Endothelial cell of umbilical vein (primary cell): ENCODE data around the gene SH3GL3. TPM values are rescaled to one million over a fixed set of nuclear protein-coding genes. Genes with fewer than 3 reads are reported as not detected.

Experiments used
- BruUV-seq: library from RNA; stranded (reverse); fragments of 400-500 nt; replicated peaks from 2 replicates; lab custom pipeline; 2021; lab: Mats Ljungman, UMichigan
- CTCF ChIA-PET: fragments of 300-600, 350-600 bp; sonication (Branson Sonifier 250); formaldehyde crosslinking; loops from one replicate; lab custom pipeline; 2021; ENCODE audit warnings: antibody characterized with exemption, inconsistent platforms; lab: Charles Lee
- POLR2A ChIA-PET: fragments of 300-600, 350-600 bp; sonication (Branson Sonifier 250); formaldehyde crosslinking; loops from one replicate; lab custom pipeline; 2021; ENCODE audit warnings: antibody characterized with exemption, inconsistent platforms; lab: Charles Lee
- DNase-seq: peaks from one replicate; pipeline ENCODE4 v3.0.0-alpha.2; 2011; ENCODE audit warnings: low read depth, low spot score
- FAIRE-seq: peaks from 2 replicates; lab custom pipeline; 2011; peaks lifted over from hg19 to GRCh38; lab: Jason Lieb, UNC
- H2AFZ ChIP-seq: 2 replicates; pipeline ENCODE4 v1.6.0; 2012; ENCODE audit warnings: low read depth, low read length, control low read depth, inconsistent platforms
- H3K27ac ChIP-seq: 2 replicates; pipeline ENCODE4 v1.5.1; 2011; ENCODE audit warnings: low read depth, mild to moderate bottlenecking, control low read depth, low read length, moderate library complexity; ENCODE audit not compliant: insufficient read depth
- H3K27me3 ChIP-seq, 2 experiments: 2 replicates each; pipeline versions ENCODE4 v1.6.0 to v1.6.1; 2011; ENCODE audit warnings: low read length in 2 of 2, mixed read lengths in 1 of 2; ENCODE audit not compliant: control insufficient read depth in 2 of 2, insufficient read depth in 2 of 2
- H3K36me3 ChIP-seq, 2 experiments: 2 replicates in 1 of 2; 3 replicates in 1 of 2; pipeline ENCODE4 v1.5.1; 2011; ENCODE audit warnings: low read length in 2 of 2, mild to moderate bottlenecking in 1 of 2, moderate library complexity in 1 of 2; ENCODE audit not compliant: control insufficient read depth in 2 of 2, insufficient read depth in 2 of 2; ENCODE audit errors: extremely low read depth in 1 of 2
- H3K4me1 ChIP-seq: 3 replicates; pipeline ENCODE4 v1.5.1; 2011; ENCODE audit warnings: mild to moderate bottlenecking, low read length; ENCODE audit not compliant: control insufficient read depth, insufficient read depth; ENCODE audit errors: extremely low read depth
- H3K4me2 ChIP-seq: 2 replicates; pipeline ENCODE4 v1.6.1; 2011; ENCODE audit warnings: low read length, control low read depth, mixed read lengths; ENCODE audit not compliant: insufficient read depth
- H3K4me3 ChIP-seq, 3 experiments: fragments of 200-600 bp in 1 of 3; sonication (generic), shearing (Covaris generic) in 1 of 3; replicated peaks in 1 of 3; 2 replicates each; pipeline ENCODE4 v1.5.1; 2011 to 2016; ENCODE audit warnings: control low read depth in 3 of 3, low read length in 3 of 3, mild to moderate bottlenecking in 2 of 3, inconsistent platforms in 1 of 3, low read depth in 1 of 3, moderate library complexity in 1 of 3; ENCODE audit not compliant: insufficient read depth in 1 of 3
- H3K79me2 ChIP-seq: 2 replicates; pipeline ENCODE4 v1.6.0; 2012; ENCODE audit warnings: low read length, inconsistent platforms; ENCODE audit not compliant: control insufficient read depth, insufficient read depth
- H3K9ac ChIP-seq: replicated peaks from 2 replicates; pipeline ENCODE3; 2011; ENCODE audit warnings: low read length, control low read depth; ENCODE audit not compliant: insufficient read depth; ENCODE audit errors: extremely low read depth
- H3K9me1 ChIP-seq: replicated peaks from 3 replicates; pipeline ENCODE4 v1.6.0; 2011; ENCODE audit warnings: mild to moderate bottlenecking, low read length; ENCODE audit not compliant: control insufficient read depth, insufficient read depth; ENCODE audit errors: extremely low read depth
- H3K9me3 ChIP-seq: replicated peaks from 2 replicates; pipeline ENCODE4 v1.5.1; 2012; ENCODE audit warnings: low read length, inconsistent platforms; ENCODE audit not compliant: control insufficient read depth, insufficient read depth
- H4K20me1 ChIP-seq: replicated peaks from 2 replicates; pipeline ENCODE3; 2011; ENCODE audit warnings: mild to moderate bottlenecking, low read length; ENCODE audit not compliant: control insufficient read depth, insufficient read depth; ENCODE audit errors: extremely low read depth
- EZH2 ChIP-seq: IDR thresholded peaks from 2 replicates; pipeline ENCODE4 v1.6.1; 2012; ENCODE audit warnings: borderline replicate concordance, low read depth, mild to moderate bottlenecking, moderate library complexity, low read length, inconsistent platforms; ENCODE audit not compliant: severe bottlenecking
- FOS ChIP-seq: IDR thresholded peaks from 2 replicates; pipeline ENCODE4 v1.6.1; 2011; ENCODE audit warnings: mild to moderate bottlenecking, low read length, moderate library complexity, borderline replicate concordance; ENCODE audit not compliant: insufficient read depth
- GATA2 ChIP-seq: IDR thresholded peaks from 2 replicates; pipeline ENCODE4 v1.7.0; 2011; ENCODE audit warnings: low read depth, mild to moderate bottlenecking, moderate library complexity, mixed read lengths, low read length; ENCODE audit not compliant: insufficient read length, insufficient read depth
- JUN ChIP-seq: IDR thresholded peaks from 2 replicates; pipeline ENCODE4 v1.6.1; 2011; ENCODE audit warnings: borderline replicate concordance, low read depth; ENCODE audit not compliant: insufficient read length, insufficient read depth
- MAX ChIP-seq: IDR thresholded peaks from 2 replicates; pipeline ENCODE4 v1.6.1; 2011; ENCODE audit not compliant: insufficient read depth, insufficient read length
- MYC ChIP-seq: IDR thresholded peaks from one replicate; pipeline ENCODE4 v1.6.1; 2011; ENCODE audit warnings: mild to moderate bottlenecking, low read depth, low read length
- POLR2A ChIP-seq: IDR thresholded peaks from 2 replicates; pipeline ENCODE4 v1.6.1; 2012; ENCODE audit warnings: low read depth, mild to moderate bottlenecking, control low read depth, low read length
- POLR2AphosphoS5 ChIP-seq: IDR thresholded peaks from 2 replicates; pipeline ENCODE4 v1.6.1; 2012; ENCODE audit warnings: low read depth, mild to moderate bottlenecking, control low read depth, low read length, moderate library complexity; ENCODE audit not compliant: insufficient read depth
- dilution Hi-C: fragments of 300-500 bp; cut with MboI; formaldehyde crosslinking; loops from one replicate; pipeline ENCODE4 v1.15.0; 2019; ENCODE audit warnings: low sequenced_read_pairs; ENCODE audit not compliant: extremely low pct_ligation_motif_present
- intact Hi-C: fragments of 100-400 bp; cut with micrococcal nuclease; formaldehyde crosslinking; loops from one replicate; pipeline ENCODE4 v1.10.0; 2022
- polyA plus RNA-seq, 4 experiments: library from polyadenylated mRNA; depleted of rRNA in 3 of 4; stranded (reverse) in 3 of 4; unstranded in 1 of 4; fragments of >200 nt; gene quantifications; 2 replicates each; pipeline versions ENCODE4 v1.2.1 to v1.2.3, GENCODE V29; 2011 to 2012; ENCODE audit warnings: missing spikeins in 1 of 4
- total RNA-seq: library from RNA; stranded (reverse); gene quantifications from 2 replicates; pipeline ENCODE4 v1.2.3, GENCODE V29; 2021
- TF ChIP-seq, protein P1 (sequence below), 2 donors: IDR thresholded peaks; 1 replicate in 1 of 2; 2 replicates in 1 of 2; pipeline ENCODE4 v1.5.1; 2011; ENCODE audit warnings: low read length in 2 of 2, mild to moderate bottlenecking in 2 of 2, moderate library complexity in 2 of 2, control low read depth in 1 of 2, inconsistent platforms in 1 of 2, low read depth in 1 of 2; ENCODE audit not compliant: insufficient read depth in 1 of 2; ENCODE audit errors: extremely low read depth in 1 of 2

SH3GL3 gene
- total and polyA plus RNA-seq, 2 donors (not counting 3 experiments of a cell fraction or from before 2014, with no cell fraction given) = not detected

GRCh38 chr15:83443076-83443847 lies 3.9 kb upstream of the SH3GL3 start:
- no peaks in the 10 kb centered on the region for H3K9me3 ChIP-seq
- FAIRE-seq (no peak), DNase-seq (no peak)
- ChIA-PET POLR2A (no interaction called here), CTCF (interaction anchor here (0.6 to 2.8 kb wide), 3 partner anchors 123 to 903 kb away, joined by 4 to 8 read pairs (median 4); partner anchors contain the start of gene RPS17)
- no peak overlapping the region for H3K9ac ChIP-seq
- H4K20me1 ChIP-seq = no peaks in the 10 kb centered on the region
- intact Hi-C loops = loop anchor here (10.0 kb wide), 1 partner anchor 592 kb away; no protein-coding TSS in a partner anchor
- H2AFZ ChIP-seq = no peak overlapping the region
- BruUV-seq = no TSS peak
- H3K27ac ChIP-seq = no peak overlapping the region
- H3K4me2 ChIP-seq = no peak overlapping the region
- dilution Hi-C loops = no loop called here
- H3K4me1 ChIP-seq = no peaks in the 10 kb centered on the region
- H3K4me3 ChIP-seq = no peak overlapping the region
- H3K9me1 ChIP-seq = no peaks in the 10 kb centered on the region
- H3K27me3 ChIP-seq = peaks cover 3 to 12% of the 10 kb centered on the region in 2 experiments
- H3K36me3 ChIP-seq = no peaks in the 10 kb centered on the region
- TF ChIP-seq GATA2 (no peak), POLR2AphosphoS5 (no peak), EZH2 (no peak), MAX (no peak), FOS (no peak), MYC (no peak), POLR2A (no peak), JUN (no peak)
- TF ChIP-seq, protein P1, sequence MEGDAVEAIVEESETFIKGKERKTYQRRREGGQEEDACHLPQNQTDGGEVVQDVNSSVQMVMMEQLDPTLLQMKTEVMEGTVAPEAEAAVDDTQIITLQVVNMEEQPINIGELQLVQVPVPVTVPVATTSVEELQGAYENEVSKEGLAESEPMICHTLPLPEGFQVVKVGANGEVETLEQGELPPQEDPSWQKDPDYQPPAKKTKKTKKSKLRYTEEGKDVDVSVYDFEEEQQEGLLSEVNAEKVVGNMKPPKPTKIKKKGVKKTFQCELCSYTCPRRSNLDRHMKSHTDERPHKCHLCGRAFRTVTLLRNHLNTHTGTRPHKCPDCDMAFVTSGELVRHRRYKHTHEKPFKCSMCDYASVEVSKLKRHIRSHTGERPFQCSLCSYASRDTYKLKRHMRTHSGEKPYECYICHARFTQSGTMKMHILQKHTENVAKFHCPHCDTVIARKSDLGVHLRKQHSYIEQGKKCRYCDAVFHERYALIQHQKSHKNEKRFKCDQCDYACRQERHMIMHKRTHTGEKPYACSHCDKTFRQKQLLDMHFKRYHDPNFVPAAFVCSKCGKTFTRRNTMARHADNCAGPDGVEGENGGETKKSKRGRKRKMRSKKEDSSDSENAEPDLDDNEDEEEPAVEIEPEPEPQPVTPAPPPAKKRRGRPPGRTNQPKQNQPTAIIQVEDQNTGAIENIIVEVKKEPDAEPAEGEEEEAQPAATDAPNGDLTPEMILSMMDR (IDR thresholded peaks at IDR 0.05; ENCODE audit: extremely low read depth in 1 of 2, insufficient read depth in 1 of 2, low read depth in 1 of 2, low read length in 2 of 2) = no peak
- no peaks in the 10 kb centered on the region for H3K79me2 ChIP-seq
